C4-2B (cell line): Measurements from ENCODE around the gene FYCO1.
A peak's percentile ranks its signal among the peaks of the same experiment; 100 is the strongest.

Experiments
- H3K27ac ChIP-seq: fragments of 450-650 bp; 2 replicates; pipeline ENCODE4 v1.5.1; 2017
- ZFX ChIP-seq: fragments of 450-650 bp; IDR thresholded peaks from 2 replicates; pipeline ENCODE4 v1.6.1; 2017
- TF ChIP-seq, protein P1 (sequence below): fragments of 450-650 bp; conservative IDR thresholded peaks from 2 replicates; pipeline ENCODE4 v1.5.1; 2017; ENCODE audit warnings: mild to moderate bottlenecking

The FYCO1 gene

DNA sequence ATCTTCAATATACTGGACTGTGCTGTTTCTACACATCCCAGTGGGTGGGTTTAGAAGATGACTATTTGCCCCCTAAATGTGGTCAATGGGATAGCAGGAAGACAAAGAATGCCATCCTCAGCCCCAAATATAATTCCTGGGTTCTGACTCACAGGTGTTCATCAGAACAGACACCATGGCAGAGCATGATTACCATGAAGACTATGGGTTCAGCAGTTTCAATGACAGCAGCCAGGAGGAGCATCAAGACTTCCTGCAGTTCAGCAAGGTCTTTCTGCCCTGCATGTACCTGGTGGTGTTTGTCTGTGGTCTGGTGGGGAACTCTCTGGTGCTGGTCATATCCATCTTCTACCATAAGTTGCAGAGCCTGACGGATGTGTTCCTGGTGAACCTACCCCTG is 49.3 kb downstream of the FYCO1 start:
- TF ChIP-seq ZFX = no peak
- TF ChIP-seq, protein P1, sequence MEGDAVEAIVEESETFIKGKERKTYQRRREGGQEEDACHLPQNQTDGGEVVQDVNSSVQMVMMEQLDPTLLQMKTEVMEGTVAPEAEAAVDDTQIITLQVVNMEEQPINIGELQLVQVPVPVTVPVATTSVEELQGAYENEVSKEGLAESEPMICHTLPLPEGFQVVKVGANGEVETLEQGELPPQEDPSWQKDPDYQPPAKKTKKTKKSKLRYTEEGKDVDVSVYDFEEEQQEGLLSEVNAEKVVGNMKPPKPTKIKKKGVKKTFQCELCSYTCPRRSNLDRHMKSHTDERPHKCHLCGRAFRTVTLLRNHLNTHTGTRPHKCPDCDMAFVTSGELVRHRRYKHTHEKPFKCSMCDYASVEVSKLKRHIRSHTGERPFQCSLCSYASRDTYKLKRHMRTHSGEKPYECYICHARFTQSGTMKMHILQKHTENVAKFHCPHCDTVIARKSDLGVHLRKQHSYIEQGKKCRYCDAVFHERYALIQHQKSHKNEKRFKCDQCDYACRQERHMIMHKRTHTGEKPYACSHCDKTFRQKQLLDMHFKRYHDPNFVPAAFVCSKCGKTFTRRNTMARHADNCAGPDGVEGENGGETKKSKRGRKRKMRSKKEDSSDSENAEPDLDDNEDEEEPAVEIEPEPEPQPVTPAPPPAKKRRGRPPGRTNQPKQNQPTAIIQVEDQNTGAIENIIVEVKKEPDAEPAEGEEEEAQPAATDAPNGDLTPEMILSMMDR = no peak
- H3K27ac ChIP-seq = no peak overlapping the region

DNA sequence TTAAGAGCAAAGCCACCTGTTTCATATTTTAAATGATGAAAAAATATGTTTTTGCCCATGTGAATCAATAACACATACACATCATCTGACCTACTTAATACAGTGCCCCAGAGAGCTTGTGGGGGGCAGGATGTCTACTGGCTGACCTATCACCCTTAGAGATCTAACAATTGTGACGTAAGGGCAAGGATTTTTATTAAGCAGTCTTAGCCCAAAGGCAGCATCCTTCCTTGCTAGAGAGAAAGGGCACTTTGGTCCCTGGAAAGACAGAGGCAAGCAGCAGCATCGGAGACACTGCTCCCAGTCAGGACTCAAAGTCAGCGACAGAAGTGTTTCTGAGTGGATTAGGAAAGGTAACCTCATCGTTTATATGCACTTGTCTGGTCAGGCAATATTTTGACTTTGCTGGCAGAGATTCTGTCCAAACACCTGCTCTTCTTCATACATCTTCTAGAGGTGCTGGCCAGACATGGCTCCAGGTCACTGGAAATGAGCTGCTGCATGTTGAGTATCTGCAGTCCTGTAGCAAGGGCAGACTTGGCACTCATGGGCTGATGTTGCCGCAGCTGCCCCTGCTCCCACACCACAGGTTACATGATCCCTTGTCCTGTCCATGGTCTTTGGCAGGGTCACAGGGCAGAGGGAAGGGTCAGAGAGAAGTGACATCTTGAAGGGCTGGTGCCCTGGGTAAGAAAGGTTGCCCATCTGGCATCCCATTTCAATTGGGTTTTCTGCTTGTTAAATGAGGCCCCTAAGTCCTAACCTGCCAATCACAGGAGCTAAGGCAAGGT is 50.6 kb downstream of the FYCO1 start:
- TF ChIP-seq ZFX = no peak
- TF ChIP-seq, protein P1 = no peak
- no peak overlapping the region for H3K27ac ChIP-seq

DNA sequence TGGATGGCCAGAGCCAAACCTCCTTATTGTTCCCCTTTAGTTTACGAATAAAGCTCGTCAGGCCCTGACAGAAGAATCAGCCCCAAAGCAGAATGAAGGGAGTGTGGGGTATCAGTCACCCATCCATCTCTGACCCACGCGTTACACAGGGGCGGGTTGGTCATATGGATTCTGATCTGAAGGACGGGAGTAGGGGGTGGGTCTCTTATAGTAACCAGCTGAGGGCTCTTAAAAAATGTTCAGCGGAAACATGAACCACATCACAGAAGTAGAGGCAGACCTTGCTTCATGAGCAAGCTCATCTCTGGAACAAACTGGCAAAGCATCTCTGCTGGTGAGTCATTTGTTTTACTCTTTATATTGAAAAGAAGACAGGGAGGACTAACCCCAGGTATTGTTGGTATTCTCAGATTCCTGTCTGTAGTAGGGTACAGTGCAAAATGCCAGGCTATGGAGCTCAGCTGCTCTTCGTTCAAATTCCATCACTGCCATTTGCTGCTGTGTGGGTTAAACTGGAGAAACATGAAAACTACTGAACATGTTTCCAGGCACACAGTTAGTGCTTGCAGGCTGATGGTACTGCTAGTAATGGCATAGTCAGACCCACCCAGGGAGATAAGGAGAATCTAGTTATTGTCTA is 52.3 kb downstream of the FYCO1 start, which contains the start of gene CXCR6:
CXCR6 (plus strand) TSS at position 258 of the 640 bp plus-strand sequence. CDS start 3,018 bp downstream, outside the sequence.
- TF ChIP-seq, protein P1 = no peak
- no peak for TF ChIP-seq ZFX

DNA sequence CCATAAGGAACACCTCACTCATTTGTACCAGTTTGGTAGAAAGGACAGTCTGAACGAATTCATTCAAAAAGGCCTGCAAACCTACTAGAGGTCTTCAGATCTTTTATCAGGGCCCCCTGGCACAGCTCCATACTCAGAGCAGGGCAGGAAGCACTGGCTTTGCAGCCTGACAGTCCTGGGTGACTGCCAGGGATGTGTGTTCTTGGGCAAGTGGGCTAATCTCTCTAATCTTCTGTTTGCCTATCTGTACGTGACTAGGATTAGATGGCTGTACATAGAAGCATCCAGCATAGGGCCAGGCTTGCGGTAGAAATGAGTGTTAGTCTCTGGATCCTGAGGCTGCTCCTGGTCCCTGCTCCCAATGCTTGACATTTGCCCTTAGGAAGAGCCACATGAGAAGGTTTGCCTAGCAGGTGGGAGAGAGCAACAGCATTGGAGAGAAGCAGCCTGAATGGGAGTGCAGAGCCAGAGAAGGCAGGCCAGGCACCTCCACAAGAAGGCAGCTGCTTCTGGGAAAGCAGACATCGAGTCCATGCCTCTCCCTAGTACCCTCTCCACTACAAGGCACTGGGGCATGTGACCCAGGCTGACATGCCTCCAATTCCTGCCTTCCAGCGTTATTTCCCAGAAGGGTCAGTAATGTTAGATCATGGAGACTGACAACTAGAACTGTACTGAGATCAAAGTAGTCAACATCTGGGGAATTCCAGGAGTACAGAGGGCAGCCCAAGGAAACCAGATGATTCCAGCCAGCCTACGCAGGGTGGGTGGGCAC is 53.4 kb downstream of the FYCO1 start:
- H3K27ac ChIP-seq = peak overlapping the region; percentile 51
- TF ChIP-seq ZFX = no peak
- TF ChIP-seq, protein P1 = no peak

More for the DNA sequence above, 52.3 kb downstream of the FYCO1 start, which contains the start of gene CXCR6:
- H3K27ac ChIP-seq = peak within 1 kb of the TSS; percentile 51

DNA sequence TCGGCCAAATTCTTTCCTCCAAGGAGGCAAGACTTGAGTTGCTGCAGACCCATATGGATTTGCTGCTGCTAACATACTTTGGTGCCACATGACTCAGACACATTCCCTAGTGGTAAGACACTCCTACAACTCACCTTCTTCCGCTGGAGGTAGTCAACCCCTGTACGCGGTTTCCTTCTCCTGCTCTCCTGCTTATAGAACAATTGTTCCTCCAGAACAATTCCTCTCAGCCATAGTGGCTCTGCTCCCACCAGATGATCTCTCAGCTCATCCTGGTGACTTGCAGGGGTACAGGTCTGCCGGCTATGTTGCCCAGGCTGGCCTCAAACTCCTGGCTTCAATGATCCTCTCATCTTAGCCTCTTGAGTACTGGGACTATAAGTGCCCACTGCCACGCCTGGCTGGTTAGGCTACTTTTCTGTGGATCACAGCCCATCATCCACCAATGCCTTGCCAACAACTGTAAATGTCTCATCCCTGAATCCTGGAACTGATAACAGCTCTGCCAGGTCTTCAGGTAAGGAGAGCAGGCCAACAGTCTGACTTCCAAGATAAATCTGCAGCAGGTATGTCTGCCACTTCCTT is 54.8 kb downstream of the FYCO1 start:
- no peak for TF ChIP-seq ZFX
- TF ChIP-seq, protein P1 = no peak

DNA sequence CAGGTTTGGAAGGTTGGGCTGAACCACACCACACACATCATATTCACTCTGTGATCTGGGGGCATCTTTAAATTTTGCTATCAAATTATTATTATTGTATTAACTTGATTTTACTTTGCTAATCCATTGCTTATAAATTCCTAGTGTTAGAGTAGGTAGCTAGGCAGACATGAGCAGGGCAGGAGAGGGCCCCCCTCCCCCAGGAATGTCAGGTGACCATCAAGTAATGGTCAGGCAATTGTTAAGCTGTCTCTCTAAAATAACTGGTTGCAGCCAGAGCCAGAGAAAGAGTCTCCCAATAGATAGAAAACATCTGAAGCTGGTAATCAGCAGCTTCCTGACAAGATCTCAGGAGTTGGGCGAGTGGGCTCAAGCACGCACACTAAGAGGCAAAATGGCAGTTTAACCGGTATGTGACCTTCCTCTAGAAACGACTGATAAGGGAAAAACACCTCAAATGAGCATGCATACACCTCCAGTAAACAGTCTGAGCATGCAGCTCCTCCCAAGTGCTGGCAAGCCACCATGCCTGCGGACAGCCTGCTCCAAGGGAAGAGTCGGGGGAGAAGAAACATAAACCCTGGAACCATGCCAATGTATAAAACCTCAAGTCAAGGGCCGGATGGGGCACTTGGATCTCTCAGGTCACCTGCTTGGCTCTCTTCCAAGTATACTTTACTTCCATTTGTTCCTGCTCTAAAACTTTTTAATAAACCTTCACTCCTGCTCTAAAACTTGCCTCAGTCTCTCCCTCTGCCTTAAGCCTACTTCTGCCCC is 55.4 kb downstream of the FYCO1 start:
- peak overlapping the region; percentile 37; the same call in 1 of the 2 replicates for H3K27ac ChIP-seq
- TF ChIP-seq, protein P1 = no peak
- no peak for TF ChIP-seq ZFX

More for the DNA sequence above, 54.8 kb downstream of the FYCO1 start:
- peak overlapping the region; percentile 37; the same call in 1 of the 2 replicates for H3K27ac ChIP-seq
